ENCODE results near the gene PC.

The PC gene

GRCh38 chr11:66861038-66861773, 97.0 kb downstream of the PC start:
- no peak for DNase-seq (ENCODE audit: low read depth)
- H3K4me3 ChIP-seq (replicated peaks; ENCODE audit: low read depth, low read length) = no peak overlapping the region
- no peak for TF ChIP-seq CTCF (IDR thresholded peaks at IDR 0.05; ENCODE audit: low read length, missing control alignments)

GRCh38 chr11:66860449-66860831, 97.7 kb downstream of the PC start:
- H3K4me3 ChIP-seq (replicated peaks; ENCODE audit: low read depth, low read length) = no peak overlapping the region
- no peak for TF ChIP-seq CTCF (IDR thresholded peaks at IDR 0.05; ENCODE audit: low read length, missing control alignments)
- no peak for DNase-seq (ENCODE audit: low read depth)

GRCh38 chr11:66859686-66860448, 98.3 kb downstream of the PC start:
- DNase-seq (ENCODE audit: low read depth) = no peak
- TF ChIP-seq CTCF (IDR thresholded peaks at IDR 0.05; ENCODE audit: low read length, missing control alignments) = no peak
- no peak overlapping the region for H3K4me3 ChIP-seq (replicated peaks; ENCODE audit: low read depth, low read length)

GRCh38 chr11:66858939-66859685, 99.1 kb downstream of the PC start:
- H3K4me3 ChIP-seq (replicated peaks; ENCODE audit: low read depth, low read length) = no peak overlapping the region
- DNase-seq (ENCODE audit: low read depth) = no peak
- no peak for TF ChIP-seq CTCF (IDR thresholded peaks at IDR 0.05; ENCODE audit: low read length, missing control alignments)

- DNase-seq (ENCODE audit: low read depth) = no peak
- H3K4me3 ChIP-seq (replicated peaks; ENCODE audit: low read depth, low read length) = no peak overlapping the region
- no peak for TF ChIP-seq CTCF (IDR thresholded peaks at IDR 0.05; ENCODE audit: low read length, missing control alignments)
Measured at GRCh38 chr11:66858186-66858938, 99.8 kb downstream of the PC start.

GRCh38 chr11:66857927-66858185, 100.3 kb downstream of the PC start:
- peak overlapping the region; percentile 72 for H3K4me3 ChIP-seq (replicated peaks; ENCODE audit: low read depth, low read length)
- DNase-seq (ENCODE audit: low read depth) = no peak
- TF ChIP-seq CTCF (IDR thresholded peaks at IDR 0.05; ENCODE audit: low read length, missing control alignments) = no peak

Measured in fibroblast of pulmonary artery (primary cell).